WI38 (cell line): ENCODE measurements around the gene XYLT1.

Experiments used
- H3K4me3 ChIP-seq: 2 replicates; pipeline ENCODE4 v1.5.1; 2011; ENCODE audit warnings: low read depth, mild to moderate bottlenecking, control low read depth, low read length
- CTCF ChIP-seq: IDR thresholded peaks from 2 replicates; pipeline ENCODE4 v1.5.1; 2012; ENCODE audit warnings: low read depth, mild to moderate bottlenecking, control low read depth, low read length

XYLT1 gene

GRCh38 chr16:17072104-17072503 lies 398.7 kb downstream of the XYLT1 start:
- no peak for TF ChIP-seq CTCF
- H3K4me3 ChIP-seq, result no peak overlapping the region

- no peak for TF ChIP-seq CTCF
- no peak overlapping the region for H3K4me3 ChIP-seq
Observed at GRCh38 chr16:17070882-17071592, 399.7 kb downstream of the XYLT1 start.

GRCh38 chr16:17069681-17070080 lies 401.1 kb downstream of the XYLT1 start:
- no peak overlapping the region for H3K4me3 ChIP-seq
- TF ChIP-seq CTCF, result no peak

- no peak overlapping the region for H3K4me3 ChIP-seq
- no peak for TF ChIP-seq CTCF
Observed at GRCh38 chr16:17068524-17068923, 402.2 kb downstream of the XYLT1 start.

GRCh38 chr16:17067882-17068281 lies 402.9 kb downstream of the XYLT1 start:
- H3K4me3 ChIP-seq, result no peak overlapping the region

GRCh38 chr16:17063201-17064139 lies 407.3 kb downstream of the XYLT1 start:
- TF ChIP-seq CTCF, result no peak
- H3K4me3 ChIP-seq, result no peak overlapping the region

More at GRCh38 chr16:17067882-17068281, 402.9 kb downstream of the XYLT1 start:
- no peak for TF ChIP-seq CTCF

GRCh38 chr16:17062676-17063075 lies 408.1 kb downstream of the XYLT1 start:
- no peak overlapping the region for H3K4me3 ChIP-seq
- no peak for TF ChIP-seq CTCF
